Bladder microvascular endothelial cell (primary cell): ENCODE measurements around the gene PCF11. TPM values are rescaled to one million over a fixed set of nuclear protein-coding genes. Genes with fewer than 3 reads are reported as not detected.

Experiments used
- total RNA-seq: library from RNA; depleted of rRNA; stranded (reverse); fragments of >200 nt; gene quantifications from 2 replicates; pipeline ENCODE4 v1.2.3, GENCODE V29; 2014

Gene PCF11
- total RNA-seq: 22.5 and 41.3 TPM in 2 replicates

GRCh38 chr11:83156996-83157593 lies at the start of gene PCF11:
Gene PCF11, plus strand, starts transcription at chr11:83157131. Its CDS starts 309 bp downstream, at chr11:83157440.

GRCh38 chr11:83193315-83194280 lies 36.7 kb downstream of the PCF11 start, which contains the start of gene ANKRD42:
Gene ANKRD42, plus strand, starts transcription at chr11:83193712. Its CDS starts 959 bp downstream, at chr11:83194671.

Other genes starting within 250 kb of the PCF11 start
- 7.3 and 20.5 TPM in 2 replicates for gene RAB30, start 85.2 kb upstream of the PCF11 start, total RNA-seq
- gene ANKRD42, start 36.6 kb downstream of the PCF11 start, total RNA-seq: 2.3 and 3.5 TPM in 2 replicates
- 61.4 and 73.1 TPM in 2 replicates for gene CCDC90B, start 129.2 kb downstream of the PCF11 start, total RNA-seq